GM23338 (cell line): ENCODE data around the gene CARMIL1.

Experiments used
- CREB1 ChIP-seq: fragments of 250-450 bp; sonication (Bioruptor Pico); IDR thresholded peaks from 2 replicates; pipeline ENCODE4 v1.5.0; 2020; ENCODE audit warnings: low read depth, mild to moderate bottlenecking, moderate library complexity
- EZH2 ChIP-seq: fragments of 200-600 bp; sonication (generic); IDR thresholded peaks from one replicate; pipeline ENCODE4 v1.8.0; 2017; ENCODE audit warnings: antibody characterized with exemption, mild to moderate bottlenecking, low read depth; ENCODE audit not compliant: unreplicated experiment
- EZH2phosphoT487 ChIP-seq: fragments of 200-600 bp; sonication (generic); IDR thresholded peaks from one replicate; pipeline ENCODE4 v1.8.1; 2018; ENCODE audit warnings: antibody characterized with exemption; ENCODE audit not compliant: unreplicated experiment
- NANOG ChIP-seq: IDR thresholded peaks from 2 replicates; pipeline ENCODE4 v1.6.1; 2016; ENCODE audit warnings: antibody characterized with exemption, borderline replicate concordance
- POLR2AphosphoS5 ChIP-seq: IDR thresholded peaks from 2 replicates; pipeline ENCODE4 v1.6.1; 2016; ENCODE audit warnings: antibody characterized with exemption, low read depth
- REST ChIP-seq: IDR thresholded peaks from one replicate; pipeline ENCODE4 v1.6.1; 2018; ENCODE audit warnings: antibody characterized with exemption; ENCODE audit not compliant: unreplicated experiment
- TF ChIP-seq, protein P1 (sequence below), 2 experiments: fragments of 200-600 bp in 1 of 2; sonication (generic) in 1 of 2; conservative IDR thresholded peaks; 2 replicates each; pipeline versions ENCODE4 v1.5.1 to v1.6.1; 2016 to 2017; ENCODE audit warnings: antibody characterized with exemption in 2 of 2, low read depth in 2 of 2, mild to moderate bottlenecking in 2 of 2, moderate library complexity in 1 of 2

DNA sequence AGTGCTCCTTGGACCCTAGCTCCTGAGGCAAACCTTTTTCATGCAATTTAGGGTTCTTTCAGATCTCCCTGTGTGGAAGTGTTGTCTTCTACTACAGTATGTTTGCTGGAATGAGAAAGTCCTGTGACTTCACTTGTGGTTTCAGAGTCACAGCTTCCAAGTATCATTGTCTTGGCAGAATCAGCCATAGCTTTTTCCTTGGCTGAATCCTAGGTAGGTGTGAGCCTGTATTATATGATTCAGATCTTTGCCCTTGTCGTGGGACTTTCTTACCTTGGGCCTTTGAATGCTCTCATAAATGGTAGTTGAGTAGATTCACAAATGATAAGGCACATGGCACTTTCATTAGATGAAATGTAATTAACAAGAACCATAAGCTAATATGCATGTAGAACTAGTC is 16.5 kb downstream of the CARMIL1 start:
- TF ChIP-seq, protein P1, sequence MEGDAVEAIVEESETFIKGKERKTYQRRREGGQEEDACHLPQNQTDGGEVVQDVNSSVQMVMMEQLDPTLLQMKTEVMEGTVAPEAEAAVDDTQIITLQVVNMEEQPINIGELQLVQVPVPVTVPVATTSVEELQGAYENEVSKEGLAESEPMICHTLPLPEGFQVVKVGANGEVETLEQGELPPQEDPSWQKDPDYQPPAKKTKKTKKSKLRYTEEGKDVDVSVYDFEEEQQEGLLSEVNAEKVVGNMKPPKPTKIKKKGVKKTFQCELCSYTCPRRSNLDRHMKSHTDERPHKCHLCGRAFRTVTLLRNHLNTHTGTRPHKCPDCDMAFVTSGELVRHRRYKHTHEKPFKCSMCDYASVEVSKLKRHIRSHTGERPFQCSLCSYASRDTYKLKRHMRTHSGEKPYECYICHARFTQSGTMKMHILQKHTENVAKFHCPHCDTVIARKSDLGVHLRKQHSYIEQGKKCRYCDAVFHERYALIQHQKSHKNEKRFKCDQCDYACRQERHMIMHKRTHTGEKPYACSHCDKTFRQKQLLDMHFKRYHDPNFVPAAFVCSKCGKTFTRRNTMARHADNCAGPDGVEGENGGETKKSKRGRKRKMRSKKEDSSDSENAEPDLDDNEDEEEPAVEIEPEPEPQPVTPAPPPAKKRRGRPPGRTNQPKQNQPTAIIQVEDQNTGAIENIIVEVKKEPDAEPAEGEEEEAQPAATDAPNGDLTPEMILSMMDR (conservative IDR thresholded peaks at IDR 0.05; ENCODE audit: low read depth in 2 of 2): no peak
- no peak for TF ChIP-seq POLR2AphosphoS5
- TF ChIP-seq EZH2: no peak
- no peak for TF ChIP-seq NANOG
- no peak for TF ChIP-seq REST
- no peak for TF ChIP-seq EZH2phosphoT487
- no peak for TF ChIP-seq CREB1
